MM.1S (cell line): Measurements from ENCODE around the gene GID4.

Experiments
- EZH2 ChIP-seq: fragments of 300-600 bp; sonication (generic); optimal IDR thresholded peaks from 2 replicates; pipeline ENCODE3; 2017; ENCODE audit warnings: low read depth, mild to moderate bottlenecking, antibody characterized with exemption, low read length, mixed read lengths
- TF ChIP-seq, protein P1 (sequence below): fragments of 300-600 bp; sonication (generic); IDR thresholded peaks from 2 replicates; pipeline ENCODE4 v1.5.1; 2016; ENCODE audit warnings: antibody characterized with exemption, low read length, mixed read lengths

DNA sequence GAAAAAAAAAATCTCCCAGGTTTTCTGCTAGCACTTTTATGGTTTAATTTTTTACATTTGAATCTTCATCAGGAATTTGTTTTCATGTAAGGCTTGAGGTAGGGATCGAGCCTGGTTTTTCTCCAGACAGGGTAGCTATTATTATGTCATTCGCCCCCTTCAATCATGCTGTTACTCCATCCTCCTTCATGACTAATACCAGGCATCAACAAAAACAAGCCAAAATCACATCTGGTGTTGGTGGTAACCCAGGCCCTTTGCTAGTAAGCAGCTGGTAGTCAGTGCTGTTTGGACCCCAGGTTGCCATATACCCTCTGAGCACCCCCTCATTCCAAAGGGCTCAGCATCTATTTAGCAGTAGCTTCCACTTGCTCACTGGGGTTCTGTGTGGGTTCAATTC is 37.0 kb upstream of the GID4 start:
- TF ChIP-seq, protein P1, sequence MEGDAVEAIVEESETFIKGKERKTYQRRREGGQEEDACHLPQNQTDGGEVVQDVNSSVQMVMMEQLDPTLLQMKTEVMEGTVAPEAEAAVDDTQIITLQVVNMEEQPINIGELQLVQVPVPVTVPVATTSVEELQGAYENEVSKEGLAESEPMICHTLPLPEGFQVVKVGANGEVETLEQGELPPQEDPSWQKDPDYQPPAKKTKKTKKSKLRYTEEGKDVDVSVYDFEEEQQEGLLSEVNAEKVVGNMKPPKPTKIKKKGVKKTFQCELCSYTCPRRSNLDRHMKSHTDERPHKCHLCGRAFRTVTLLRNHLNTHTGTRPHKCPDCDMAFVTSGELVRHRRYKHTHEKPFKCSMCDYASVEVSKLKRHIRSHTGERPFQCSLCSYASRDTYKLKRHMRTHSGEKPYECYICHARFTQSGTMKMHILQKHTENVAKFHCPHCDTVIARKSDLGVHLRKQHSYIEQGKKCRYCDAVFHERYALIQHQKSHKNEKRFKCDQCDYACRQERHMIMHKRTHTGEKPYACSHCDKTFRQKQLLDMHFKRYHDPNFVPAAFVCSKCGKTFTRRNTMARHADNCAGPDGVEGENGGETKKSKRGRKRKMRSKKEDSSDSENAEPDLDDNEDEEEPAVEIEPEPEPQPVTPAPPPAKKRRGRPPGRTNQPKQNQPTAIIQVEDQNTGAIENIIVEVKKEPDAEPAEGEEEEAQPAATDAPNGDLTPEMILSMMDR: no peak
- no peak for TF ChIP-seq EZH2
